Daoy (cell line): ENCODE measurements around the gene PARVG. TPM values are rescaled to one million over a fixed set of nuclear protein-coding genes. Genes with fewer than 3 reads are reported as not detected.

Experiments used
- DNase-seq: peaks from one replicate; pipeline ENCODE4 v3.0.0-alpha.2; 2015; ENCODE audit warnings: low read depth
- total RNA-seq: library from RNA; depleted of rRNA; stranded (reverse); fragments of >200 nt; shearing (Covaris generic); gene quantifications from 2 replicates; pipeline ENCODE4 v1.2.3, GENCODE V29; 2014

The PARVG gene
- total RNA-seq, 1 experiment from 2014 or later: 9.5 TPM

DNA sequence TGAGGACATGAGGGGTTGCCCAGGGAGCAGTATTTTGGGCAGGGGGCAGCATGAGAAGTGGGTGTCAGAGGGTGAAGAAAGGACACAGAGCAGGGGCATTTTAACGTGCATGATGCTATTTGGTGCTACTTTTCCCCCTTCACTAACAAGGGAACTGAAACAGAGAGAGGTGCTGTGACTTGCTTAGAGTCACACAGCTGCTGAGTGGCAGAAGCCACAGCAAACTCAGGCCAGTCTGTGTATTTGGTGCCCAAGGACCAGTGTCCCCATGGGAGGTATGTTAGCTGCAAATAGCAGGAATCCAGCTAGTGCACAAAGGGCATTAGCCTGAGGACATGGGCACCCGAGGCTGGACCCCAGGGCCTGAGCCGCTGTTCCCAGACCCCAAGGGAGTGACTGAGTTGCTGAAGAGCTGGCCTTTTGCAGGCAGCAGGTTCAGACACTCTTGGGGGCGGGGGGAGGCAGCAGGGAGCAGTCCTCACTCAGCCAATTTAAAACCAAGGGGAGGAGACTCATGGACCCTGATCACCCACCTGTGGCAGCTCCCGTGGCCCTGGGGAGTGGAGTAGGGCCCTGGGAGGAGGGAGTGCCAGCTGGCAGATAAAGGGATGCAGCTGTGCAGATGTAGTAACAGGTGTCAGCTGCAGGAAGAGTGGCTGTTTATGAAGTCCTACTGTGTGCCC is 14.6 kb downstream of the PARVG start:
- DNase-seq: no peak

DNA sequence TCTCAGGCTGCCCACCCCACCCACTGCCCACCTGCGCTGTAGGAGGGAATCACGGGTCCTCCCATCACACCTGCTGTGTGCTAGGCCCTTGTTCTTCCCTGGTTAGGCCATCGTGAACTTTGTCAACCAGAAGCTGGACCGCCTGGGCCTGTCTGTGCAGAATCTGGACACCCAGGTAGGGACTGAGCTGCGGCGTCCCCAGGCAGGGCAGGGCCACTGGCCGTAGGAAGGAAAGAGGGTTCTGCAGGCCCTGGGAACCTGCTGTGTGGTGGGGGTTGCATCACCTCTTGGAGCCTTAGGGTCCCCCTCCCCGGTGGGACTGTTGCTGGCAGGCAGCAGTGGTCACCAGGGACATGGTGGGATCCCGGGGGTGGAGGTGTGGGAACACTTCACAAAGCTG is 15.5 kb downstream of the PARVG start:
- DNase-seq: no peak

DNA sequence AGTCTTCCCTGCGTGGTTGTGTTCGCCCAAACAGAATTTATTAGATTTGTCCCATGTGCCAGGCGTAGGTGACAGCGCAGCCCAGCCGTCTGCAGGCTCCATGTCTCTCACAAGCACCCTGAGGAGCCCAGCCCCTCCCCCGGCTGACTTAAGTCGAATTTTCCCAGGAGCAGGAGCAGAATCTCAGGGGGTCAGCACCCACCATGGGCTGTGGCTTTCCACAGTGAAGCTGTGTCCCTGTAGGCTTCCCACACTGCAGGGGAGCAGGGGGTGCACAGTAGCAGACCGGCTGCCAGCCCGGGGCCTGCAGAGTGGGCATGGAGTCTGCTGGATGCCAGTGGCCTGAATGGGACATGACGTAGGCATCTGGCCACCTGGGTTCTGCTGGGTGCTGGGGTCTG is 16.0 kb downstream of the PARVG start:
- no peak for DNase-seq

DNA sequence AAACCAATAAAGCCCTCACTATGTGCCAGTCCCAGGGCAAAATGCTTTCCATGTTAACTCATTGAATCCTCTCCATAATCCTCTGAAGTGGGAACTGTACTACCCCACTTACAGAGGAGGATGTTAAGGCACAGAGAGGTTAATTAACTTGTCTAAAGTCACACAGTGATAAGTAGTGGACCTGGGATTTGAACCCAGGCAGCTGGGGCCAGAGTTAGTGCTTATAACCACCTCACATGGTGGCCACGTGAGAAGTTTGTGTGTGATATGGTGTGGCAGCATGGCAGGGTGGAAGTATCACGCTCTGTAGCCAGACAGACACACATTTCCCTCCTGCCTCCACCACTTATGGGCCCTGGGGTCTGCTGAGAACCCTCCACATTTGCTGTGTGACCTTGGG is 16.5 kb downstream of the PARVG start:
- DNase-seq: no peak

DNA sequence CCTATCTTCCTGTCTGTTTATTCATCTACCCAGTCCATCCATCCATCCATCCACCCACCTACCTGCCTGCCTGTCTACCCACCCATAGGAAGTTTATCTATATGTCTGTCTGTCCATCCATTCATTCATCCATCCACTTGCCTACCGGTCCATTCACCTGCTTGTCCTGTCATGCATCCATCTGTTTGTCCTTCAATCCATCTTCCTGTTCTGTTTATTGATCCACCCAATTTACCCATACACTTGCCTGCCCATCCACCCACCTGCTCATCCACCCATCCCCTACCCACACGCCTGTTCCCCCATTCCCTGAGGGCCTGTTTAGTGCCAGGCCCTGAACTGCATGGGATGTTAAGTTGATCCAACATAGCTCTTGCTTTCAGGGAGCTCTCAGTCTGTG is 18.4 kb downstream of the PARVG start:
- DNase-seq: no peak

DNA sequence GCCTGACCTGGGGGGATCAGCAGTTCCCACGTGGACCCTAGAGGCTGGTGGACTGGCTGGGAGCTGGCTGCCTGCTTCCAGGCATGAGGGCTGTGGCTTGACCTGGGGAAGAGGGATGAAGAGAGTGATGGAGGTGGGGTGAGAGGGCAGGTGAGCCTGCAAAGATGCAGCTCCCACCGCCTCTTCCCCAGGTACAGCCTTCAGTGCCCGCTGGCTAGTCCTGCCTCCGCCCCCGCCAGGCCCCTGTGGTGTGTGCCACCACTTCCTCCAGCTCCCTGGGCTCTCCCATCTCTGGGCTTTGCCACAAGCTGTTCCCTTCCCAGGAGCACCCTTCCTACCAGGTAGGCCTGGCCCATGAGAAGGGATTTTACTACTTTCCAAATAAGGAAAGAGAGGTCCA is 19.1 kb downstream of the PARVG start:
- no peak for DNase-seq

DNA sequence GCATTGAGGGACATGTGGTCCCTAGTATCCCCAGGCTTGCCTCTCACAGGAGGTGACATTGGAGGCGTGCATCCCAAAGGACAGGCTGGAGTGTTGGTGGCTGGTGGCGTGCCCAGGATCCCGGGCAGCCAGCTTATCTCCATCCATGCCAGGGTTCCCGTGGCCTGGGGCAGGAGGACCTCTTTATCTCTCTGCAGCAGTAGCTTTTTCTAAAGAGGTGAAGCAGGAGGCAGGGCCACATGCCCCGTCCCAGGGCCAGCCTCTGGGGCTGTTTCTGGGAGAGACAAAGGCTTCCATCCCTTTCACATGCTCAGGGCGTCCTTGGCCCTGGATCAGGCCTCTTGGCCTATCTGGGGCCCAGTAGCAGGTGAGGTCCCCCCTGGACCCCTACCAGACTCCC is 19.7 kb downstream of the PARVG start:
- no peak for DNase-seq

DNA sequence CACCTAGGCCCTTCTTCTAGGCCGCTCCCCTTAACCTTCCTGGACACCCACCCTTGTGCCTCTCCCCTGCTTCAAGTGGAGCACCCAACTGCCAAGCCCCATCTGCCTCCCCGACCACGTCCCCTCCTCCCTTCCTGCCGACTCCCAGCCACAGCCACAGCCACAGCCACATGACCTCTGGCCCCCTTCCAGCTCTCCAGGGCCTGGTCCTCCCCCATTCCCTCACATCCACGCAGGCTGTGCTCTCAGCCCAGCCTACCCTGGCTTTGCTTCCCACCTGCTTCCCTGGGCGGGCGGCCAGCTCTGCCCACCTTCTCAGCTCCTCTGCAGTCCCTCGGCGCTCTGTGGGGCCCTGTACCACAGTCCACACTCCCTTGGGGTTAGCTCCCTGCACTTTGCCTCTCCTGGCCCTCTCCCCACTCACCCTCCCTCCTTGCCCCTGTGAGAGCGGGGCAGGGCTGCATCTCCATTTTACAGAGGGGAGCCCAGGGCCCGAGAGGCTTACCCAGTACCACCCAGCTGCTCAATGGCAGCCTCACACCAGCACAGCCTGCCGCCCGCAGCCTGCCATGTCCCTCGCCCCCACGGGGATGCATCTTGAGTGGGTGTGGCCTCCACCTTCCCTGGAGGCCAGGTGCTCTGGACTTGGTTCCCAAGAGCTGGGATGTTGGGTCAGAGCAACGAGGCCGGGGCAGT is 20.3 kb downstream of the PARVG start:
- DNase-seq: no peak

DNA sequence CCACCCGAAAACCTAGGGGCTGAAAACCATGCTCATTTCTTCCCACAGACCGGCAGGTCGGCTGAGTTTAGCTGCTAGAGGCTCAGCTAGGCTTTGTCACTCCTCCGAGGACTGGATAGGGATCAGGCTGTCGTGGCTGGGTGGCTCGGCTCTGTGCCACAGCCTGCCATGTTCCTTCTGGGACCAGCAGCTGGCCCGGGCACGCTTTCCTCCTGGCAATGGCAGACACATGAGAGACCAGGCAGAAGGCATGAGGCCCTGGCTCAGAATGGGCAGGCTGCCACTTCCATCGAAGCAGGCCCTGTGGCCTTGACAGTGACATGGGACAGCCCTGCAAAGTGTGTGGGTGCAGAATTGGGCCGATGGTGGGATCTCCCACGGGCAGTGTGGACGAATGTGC is 20.9 kb downstream of the PARVG start:
- DNase-seq: no peak

DNA sequence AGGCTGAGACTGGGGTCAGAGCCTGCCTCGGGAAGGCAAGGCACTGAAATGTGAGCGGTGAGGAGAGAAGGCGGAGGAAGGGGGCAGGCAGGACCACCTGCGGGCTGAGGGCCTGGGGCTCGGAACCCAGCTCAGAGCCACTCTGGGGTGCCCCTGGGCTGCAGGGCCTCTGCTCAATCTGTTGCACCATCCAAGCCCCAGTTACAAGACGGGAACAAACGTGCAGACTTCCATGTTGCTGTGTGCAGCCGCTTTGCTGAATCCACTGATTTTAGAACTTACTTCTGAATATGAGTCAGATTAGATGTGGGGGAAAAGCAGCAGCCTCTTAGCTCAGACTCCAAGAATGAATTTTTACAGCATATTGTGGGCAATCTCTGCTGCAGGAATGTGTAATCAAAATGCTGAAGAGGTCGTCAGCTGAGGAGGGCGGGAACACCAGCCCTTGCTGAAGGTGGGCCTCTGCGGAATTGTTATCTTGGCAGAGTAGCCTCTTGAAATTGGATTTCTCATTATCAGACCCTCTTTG is 21.6 kb downstream of the PARVG start:
- DNase-seq: peak; percentile 78

DNA sequence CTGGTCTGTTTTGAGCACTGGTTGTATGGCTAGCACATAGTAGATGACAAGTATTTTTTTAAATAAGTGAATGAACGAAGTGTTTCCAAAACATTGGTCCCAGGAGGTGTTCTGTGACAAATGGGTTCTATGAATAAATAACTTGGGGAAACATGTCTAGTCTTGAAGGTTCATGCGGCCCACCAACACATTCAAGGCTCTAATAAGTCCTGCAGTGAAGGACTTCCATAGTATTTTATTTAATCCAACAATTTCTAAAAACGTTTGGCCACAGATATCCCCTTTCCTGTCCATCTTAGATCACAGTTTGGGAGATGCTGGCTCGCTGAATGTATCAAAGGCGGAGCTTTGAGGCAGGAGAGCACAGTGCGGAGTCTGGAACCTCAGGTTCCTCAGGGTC is 22.5 kb downstream of the PARVG start:
- DNase-seq: no peak

DNA sequence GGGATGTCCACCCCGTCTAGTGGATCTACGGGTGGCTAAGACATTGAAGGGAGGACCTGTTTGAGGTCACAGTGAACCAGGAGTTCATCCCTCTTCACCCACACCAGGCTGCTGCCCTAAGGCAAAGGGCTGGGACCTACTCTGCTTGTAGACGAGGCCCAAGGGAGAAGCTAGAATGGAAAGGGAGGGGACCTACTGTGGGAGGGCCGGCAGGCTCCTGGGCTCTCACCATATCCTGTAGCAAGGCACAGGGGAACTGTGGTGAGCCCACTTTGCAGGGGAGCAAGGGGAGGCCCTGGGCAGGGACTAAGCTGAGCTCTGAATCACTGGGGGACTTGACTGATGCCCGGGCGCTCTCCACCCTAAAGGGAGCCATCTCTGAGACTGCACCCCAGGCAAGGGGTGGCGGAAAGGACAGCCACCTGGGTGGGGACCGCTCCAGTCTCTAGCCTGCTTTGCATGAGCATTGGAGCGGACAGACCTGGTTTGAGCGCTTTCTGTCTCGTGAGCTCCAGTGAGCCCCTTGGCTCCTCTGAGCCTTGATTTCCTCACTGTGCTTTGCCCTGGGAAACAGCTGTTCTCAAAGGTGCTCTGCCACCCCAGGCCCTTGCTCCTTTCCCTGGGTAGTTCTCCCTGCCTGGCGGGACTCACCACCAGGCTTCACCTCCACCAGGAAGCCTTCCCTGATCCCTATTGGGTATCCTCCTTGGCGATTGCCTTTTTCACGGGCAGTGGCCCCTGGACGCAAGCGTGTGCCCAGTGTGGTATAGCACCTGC is 24.2 kb downstream of the PARVG start:
- DNase-seq: no peak

DNA sequence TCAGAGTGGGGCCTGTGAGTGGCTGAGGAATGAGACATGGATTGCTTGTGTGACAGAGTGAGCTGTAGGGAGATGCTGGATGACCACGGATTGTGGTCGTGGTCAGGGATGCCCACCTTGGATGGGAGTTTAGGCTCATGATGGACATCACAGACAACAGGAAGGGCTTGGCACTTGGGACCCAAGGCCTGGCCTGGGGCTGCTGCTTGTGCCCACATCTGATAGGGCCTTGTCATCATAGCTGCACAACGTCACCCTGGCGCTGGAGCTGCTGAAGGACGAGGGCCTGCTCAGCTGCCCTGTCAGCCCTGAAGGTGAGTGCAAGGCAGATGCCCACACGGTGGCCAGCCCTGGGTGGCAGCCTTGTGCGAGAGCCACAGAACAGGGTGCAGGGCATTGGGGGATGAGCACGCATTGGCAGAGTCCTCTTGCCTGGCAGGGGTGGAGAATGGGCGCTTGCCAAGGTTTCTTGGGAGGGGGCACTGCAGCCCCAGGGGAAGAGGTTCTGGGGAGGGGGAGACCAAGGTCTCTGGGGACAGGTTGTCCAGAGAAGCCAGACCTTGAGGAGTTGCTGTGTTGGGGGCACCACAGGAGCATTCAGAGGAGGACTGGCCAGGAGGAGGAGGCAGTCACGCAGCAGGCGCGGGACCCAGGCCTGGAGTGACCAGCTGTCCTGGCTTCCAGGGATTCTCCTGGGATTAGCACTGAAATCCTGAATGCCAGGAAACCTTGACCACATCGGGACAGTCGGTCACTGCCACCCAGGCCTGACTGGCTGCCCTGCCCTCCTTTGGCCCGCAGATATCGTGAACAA is 25.0 kb downstream of the PARVG start:
- DNase-seq: no peak

DNA sequence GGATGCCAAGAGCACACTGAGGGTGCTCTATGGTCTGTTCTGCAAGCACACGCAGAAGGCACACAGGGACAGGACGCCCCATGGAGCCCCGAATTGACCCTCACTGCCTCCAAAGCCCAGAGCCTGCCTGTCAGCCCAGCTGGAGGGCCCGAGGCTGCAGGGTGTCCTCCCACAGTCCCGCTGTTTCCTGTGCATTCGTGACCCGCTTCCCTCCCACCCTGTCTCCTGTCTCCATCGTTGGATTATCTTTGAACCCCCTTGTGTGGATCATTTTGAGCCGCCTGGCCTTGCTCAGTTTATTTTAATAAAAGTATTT is 25.6 kb downstream of the PARVG start:
- no peak for DNase-seq

DNA sequence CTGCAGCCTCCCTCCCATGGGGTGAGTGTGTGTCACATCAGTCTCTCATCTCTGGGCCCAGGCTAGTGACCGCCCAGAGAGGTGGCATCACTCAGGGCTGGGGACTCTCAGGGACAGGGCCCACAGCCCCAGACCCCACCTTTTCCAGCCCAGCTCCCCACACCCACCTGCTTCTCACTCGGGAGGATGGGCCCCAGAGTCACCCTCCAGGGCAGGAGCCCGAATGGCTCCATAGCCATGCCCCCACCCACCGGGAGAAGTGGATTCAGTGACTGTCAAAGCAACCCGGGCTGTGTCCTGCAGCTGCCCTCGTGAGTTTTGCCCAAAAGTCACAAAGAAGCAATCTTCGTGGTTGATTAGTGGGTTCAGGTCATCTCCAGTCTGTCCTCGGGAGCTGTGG is 26.0 kb downstream of the PARVG start:
- no peak for DNase-seq

DNA sequence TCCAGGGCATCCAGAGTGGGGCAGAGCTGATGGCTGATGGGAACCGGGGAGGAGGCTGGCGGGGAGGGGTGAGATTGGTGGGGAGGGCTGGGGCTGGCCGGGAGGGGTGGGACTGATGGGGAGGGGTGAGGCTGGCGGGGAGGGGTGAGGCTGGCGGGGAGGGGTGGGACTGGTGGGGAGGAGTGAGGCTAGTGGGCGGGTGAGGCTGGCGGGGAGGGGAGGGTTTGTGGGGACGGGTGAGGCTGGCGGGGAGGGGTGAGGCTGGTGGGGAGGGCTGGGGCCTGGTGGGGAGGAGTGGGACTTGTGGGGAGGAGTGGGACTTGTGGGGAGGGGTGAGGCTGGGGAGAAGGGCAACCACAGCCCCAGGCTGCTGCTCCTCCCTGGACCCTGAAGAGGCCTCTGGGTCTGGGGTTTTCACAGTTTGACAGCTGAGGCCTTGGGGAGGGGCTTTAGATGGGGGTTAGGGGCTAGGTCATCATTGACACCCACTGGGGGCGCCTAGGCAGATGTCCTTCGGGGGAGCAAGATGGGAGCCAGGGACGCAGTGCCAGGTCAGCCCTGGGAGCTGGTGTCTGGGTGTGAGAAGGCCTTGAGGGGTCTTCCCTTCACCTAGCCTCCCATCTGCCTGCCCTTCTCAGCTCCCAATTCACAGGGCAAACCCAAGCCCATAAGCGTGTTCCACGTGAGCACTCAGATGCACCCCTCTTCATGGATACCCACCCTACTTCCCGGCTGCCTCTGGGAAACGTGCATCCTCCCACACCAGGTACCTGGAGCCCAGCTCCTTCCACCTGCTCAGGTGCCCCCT is 26.7 kb downstream of the PARVG start:
- no peak for DNase-seq

DNA sequence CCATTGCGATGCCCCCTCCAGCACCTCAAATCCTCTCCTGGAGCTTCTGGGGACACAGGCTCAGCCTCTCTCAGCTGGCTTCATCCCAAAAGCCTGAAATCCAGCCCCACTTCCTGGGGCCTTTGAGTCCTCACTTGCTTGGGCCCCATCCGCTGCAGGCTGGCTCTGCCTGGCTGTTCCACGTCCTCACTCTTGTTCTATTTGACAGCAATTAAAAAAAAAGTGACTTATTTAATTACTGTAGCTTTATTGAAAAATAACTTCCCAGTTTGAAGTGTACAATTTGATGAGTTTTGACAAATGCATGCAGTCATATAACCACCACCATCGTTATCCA is 27.2 kb downstream of the PARVG start:
- DNase-seq: no peak

DNA sequence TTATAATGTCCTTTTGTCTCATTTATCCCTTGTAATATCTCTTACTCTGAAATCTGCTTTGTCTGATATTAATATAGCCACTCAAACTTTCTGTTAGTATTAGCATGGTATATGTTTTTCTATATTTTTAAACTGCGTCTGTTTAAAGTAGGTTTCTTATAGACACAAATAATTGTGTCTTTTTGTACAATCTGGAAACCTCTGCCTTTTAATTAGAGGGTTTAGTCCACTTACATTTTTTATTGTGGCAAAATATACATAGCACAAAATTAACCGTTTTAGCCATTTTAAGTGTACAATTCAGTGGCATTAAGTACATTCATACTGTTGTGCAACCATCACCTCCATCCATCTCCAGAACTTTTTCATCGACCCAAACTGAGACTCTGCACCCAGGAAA is 28.6 kb downstream of the PARVG start:
- no peak for DNase-seq

DNA sequence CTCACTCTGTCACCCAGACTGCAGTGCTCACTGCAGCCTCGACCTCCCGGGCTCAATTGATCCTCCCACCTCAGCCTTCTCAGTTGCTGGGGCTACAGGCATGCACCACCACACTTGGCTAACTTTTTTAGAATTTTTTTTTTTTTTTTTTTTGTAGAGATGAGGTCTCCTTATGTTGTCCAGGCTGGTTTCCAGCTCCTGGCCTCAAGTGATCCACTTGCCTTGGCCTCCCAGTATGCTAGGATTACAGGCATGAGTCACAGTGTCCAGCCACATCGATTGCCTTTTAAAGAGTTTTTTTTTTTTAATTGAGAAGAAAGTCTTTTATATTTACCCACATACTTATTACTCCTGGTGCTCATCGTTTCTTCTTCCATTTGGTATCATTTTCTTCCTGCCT is 30.0 kb downstream of the PARVG start:
- no peak for DNase-seq

DNA sequence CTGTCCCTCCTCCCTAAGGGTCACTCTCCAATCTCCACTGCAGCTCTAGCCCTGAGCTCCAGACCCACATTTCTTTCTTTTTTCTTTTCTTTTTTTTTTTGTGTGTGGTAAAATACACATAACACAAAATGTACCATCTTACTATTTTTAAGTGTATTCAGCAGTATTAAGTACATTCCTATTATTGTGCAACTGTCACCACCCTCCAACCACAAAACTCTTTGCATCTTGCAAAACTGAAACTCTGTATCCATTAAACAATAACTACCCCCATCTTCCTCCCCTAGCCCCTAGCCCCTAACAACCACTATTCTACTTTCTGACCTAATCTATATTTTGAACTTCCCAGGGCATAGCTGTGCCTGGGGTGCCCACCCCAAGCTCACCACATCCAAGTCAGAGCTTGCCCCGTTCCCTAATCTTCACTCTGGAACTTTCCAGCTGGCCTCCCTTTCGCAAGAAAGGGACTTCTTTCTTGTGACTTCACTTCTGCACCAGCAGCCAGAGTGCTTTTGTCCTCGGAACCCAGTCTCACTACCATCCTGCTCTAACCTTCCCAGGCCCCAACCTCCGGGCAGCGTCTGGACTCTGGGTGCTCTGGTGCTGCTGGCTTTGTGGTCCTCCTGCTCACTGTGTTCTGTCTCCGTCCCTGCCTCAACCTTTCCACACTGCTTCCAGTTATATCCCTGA is 30.7 kb downstream of the PARVG start:
- DNase-seq: no peak
